ENCODE measurements around the gene CD38. TPM values are rescaled to one million over a fixed set of nuclear protein-coding genes. Genes with fewer than 3 reads are reported as not detected.

The CD38 gene
- total and polyA plus RNA-seq, 8 donors: 0.99 to 38.4 (median 1.7) TPM

DNA sequence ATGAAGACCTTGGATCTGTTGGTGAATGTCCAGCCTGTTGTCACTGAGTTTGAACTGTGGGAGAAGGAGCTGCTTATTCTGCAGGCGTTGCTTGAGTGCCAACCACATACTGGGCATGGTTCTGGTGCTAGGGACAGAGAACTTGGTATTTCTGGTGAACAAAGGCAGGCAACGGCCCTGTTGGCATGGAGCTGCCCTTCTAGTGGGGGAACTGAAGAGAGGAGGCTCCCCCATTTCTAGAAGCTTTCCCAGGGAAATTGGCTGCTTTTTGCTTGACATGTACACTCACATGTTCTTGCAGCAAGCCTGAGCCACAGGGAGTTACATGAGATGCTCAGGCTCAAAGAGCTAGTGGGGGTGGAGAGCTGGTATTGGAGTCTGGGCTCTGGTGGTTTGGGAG lies 8.9 kb upstream of the CD38 start:
- no peak for ATAC-seq
- H3K27ac ChIP-seq: no peak overlapping the region
- H3K9me3 ChIP-seq: no peaks in the 10 kb centered on the region
- no peak overlapping the region for H3K4me3 ChIP-seq
- intact Hi-C loops (cut with DNase I): no loop called here
- TF ChIP-seq, protein P1, sequence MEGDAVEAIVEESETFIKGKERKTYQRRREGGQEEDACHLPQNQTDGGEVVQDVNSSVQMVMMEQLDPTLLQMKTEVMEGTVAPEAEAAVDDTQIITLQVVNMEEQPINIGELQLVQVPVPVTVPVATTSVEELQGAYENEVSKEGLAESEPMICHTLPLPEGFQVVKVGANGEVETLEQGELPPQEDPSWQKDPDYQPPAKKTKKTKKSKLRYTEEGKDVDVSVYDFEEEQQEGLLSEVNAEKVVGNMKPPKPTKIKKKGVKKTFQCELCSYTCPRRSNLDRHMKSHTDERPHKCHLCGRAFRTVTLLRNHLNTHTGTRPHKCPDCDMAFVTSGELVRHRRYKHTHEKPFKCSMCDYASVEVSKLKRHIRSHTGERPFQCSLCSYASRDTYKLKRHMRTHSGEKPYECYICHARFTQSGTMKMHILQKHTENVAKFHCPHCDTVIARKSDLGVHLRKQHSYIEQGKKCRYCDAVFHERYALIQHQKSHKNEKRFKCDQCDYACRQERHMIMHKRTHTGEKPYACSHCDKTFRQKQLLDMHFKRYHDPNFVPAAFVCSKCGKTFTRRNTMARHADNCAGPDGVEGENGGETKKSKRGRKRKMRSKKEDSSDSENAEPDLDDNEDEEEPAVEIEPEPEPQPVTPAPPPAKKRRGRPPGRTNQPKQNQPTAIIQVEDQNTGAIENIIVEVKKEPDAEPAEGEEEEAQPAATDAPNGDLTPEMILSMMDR (IDR thresholded peaks at IDR 0.05): no peak
- DNase-seq: no peak
- no peaks in the 10 kb centered on the region for H3K36me3 ChIP-seq
- H3K4me1 ChIP-seq: peaks cover 0 to 7% of the 10 kb centered on the region in 2 donors
- no peaks in the 10 kb centered on the region for H3K27me3 ChIP-seq

DNA sequence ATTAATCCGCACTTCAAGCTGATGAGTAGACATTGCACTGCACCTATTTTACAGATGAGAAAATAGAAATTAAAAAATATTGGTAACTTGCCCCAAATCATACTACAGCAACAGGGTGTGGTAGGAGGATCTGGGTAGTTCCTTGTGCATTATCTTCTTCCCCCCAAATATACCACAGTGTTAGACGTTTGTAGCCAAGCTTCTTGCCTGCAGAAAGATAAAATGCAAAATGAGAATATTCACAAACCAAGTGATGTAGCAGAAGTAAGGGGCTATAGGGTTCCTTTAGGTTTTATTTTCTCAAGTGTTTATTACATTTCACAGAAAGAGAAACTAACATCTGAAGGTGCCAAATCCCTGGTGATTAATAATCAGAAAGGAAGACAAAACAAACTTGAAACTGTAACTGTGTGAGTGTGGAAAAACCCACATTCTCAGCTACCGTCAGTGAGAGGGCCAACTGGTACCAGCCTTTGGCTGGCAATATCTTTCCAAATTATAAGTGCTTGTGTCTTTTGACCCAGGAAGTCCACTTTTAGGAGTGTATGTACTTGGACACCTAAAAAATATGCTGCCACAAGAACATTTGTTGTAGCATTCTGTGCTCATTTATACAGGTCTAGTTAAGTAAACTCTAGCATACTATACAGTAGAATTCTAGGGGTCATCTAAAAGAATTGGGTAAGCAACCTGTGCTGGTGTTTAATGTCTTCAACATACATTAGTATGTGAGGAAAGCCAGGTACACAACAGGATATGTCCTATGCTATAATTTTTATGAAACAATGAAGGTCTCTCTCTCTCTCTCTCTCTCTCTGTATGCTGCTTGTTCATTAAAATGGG lies 6.7 kb upstream of the CD38 start:
- no peaks in the 10 kb centered on the region for H3K9me3 ChIP-seq
- intact Hi-C loops (cut with DNase I): no loop called here
- H3K4me3 ChIP-seq: no peak overlapping the region
- no peaks in the 10 kb centered on the region for H3K36me3 ChIP-seq
- DNase-seq (no peak), ATAC-seq (peak; percentile 4)
- peaks cover 0 to under 1% of the 10 kb centered on the region in 2 donors for H3K4me1 ChIP-seq
- no peaks in the 10 kb centered on the region for H3K27me3 ChIP-seq
- TF ChIP-seq, protein P1 (IDR thresholded peaks at IDR 0.05): no peak
- H3K27ac ChIP-seq: no peak overlapping the region

DNA sequence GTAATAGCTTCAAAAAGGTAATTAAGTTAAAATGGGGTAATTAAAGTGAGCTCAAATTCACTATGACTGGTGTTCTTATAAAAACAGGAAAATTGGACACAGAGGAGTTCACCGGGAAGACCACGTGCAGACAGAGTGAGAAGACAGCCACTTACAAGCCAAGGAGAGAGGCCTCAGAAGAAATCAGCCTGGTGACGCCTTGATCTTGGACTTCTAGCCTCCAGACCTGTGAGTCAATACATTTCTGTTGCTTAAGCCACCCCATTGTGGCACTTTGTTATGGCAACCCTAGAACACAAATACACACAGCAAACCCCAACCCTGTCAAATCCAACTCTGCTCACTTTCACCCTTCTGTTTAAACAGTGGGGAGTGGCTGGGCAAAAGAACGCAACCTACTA lies 4.1 kb upstream of the CD38 start:
- TF ChIP-seq, protein P1 (IDR thresholded peaks at IDR 0.05): no peak
- DNase-seq: peak in 1 of 4 donors; percentile 54
- no peaks in the 10 kb centered on the region for H3K36me3 ChIP-seq
- peaks cover under 1 to 11% of the 10 kb centered on the region in 2 donors for H3K4me1 ChIP-seq
- H3K9me3 ChIP-seq: no peaks in the 10 kb centered on the region
- H3K27ac ChIP-seq: peak overlapping the region in 1 of 2 donors; percentile 41
- H3K4me3 ChIP-seq: no peak overlapping the region
- intact Hi-C loops (cut with DNase I): no loop called here
- peak; percentile 75 for ATAC-seq
- peaks cover 0 to 12% of the 10 kb centered on the region in 2 donors for H3K27me3 ChIP-seq

DNA sequence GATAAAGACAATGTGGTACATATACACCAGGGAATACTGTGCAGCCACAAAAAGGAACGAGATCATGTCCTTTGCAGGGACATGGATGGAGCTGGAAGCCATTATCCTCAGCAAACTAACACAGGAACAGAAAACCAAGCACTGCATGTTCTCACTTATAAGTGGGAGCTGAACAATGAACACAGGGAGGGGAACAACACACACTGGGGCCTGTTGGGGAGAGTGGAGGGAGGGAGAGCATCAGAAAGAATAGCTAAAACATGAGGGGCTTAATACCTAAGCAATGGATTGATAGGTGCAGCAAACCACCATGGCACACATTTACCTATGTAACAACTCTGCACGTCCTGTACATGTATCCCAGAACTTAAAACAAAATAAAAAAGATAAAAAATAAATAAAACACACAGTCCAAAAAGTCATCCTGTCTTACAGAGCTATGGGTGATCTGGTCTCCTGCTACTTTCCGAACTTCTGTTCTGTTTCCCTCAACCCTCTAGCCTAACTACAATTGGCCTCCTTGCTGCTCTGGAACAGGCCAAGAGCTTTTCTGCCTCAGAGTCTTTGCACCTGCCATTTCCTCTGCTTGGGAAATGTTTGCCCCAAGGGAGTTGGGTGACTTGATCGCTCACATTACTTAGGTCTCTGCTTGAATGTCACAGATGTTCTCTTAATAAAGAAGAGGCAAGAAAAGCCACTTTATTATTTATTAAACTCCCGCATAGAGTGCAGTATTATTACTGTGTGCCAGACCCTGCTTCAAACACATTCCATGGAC lies 1.1 kb upstream of the CD38 start:
- no peak for ATAC-seq
- H3K27ac ChIP-seq: no peak overlapping the region
- peaks cover 11 to 37% of the 10 kb centered on the region in 2 donors for H3K4me1 ChIP-seq
- no peak overlapping the region for H3K4me3 ChIP-seq
- H3K36me3 ChIP-seq: no peaks in the 10 kb centered on the region
- no peaks in the 10 kb centered on the region for H3K9me3 ChIP-seq
- H3K27me3 ChIP-seq: peaks cover 0 to 12% of the 10 kb centered on the region in 2 donors
- TF ChIP-seq, protein P1 (IDR thresholded peaks at IDR 0.05): no peak
- intact Hi-C loops (cut with DNase I): no loop called here
- DNase-seq: no peak

Data from left lung (tissue), 10 donors.